ENCODE measurements around the gene COL4A2. TPM values are rescaled to one million over a fixed set of nuclear protein-coding genes. Genes with fewer than 3 reads are reported as not detected.

COL4A2 gene
- total RNA-seq, 2 experiments from 2014 or later, result not detected

- ATAC-seq, result no peak
- no peak overlapping the region for H3K27ac Mint-ChIP-seq
- ChIA-PET POLR2A (no interaction called here), CTCF (no interaction called here)
- no peak for TF ChIP-seq CTCF (IDR thresholded peaks at IDR 0.05)
- H3K4me1 Mint-ChIP-seq (ENCODE audit: low read depth), result peaks cover 3% of the 10 kb centered on the region
- H3K27me3 Mint-ChIP-seq, result peaks cover 21% of the 10 kb centered on the region
- H3K9me3 Mint-ChIP-seq, result no peaks in the 10 kb centered on the region
- DNase-seq, result no peak
- H3K4me3 Mint-ChIP-seq, result no peak overlapping the region
- intact Hi-C loops (cut with micrococcal nuclease), result no loop called here
- no peaks in the 10 kb centered on the region for H3K36me3 Mint-ChIP-seq (ENCODE audit: low read depth)
Measured at GRCh38 chr13:110458017-110458416, 150.9 kb downstream of the COL4A2 start.

GRCh38 chr13:110458594-110459365 is 151.7 kb downstream of the COL4A2 start:
- Mint-ChIP-seq H3K4me3 (no peak overlapping the region), H3K27me3 (peaks cover 21% of the 10 kb centered on the region), H3K9me3 (no peaks in the 10 kb centered on the region), H3K4me1 (ENCODE audit: low read depth) (peaks cover 3% of the 10 kb centered on the region), H3K27ac (no peak overlapping the region), H3K36me3 (ENCODE audit: low read depth) (no peaks in the 10 kb centered on the region)
- intact Hi-C loops (cut with micrococcal nuclease), result no loop called here
- ChIA-PET CTCF (interaction anchor here (0.9 kb wide), 1 partner anchor 14 kb away, joined by 3 read pairs; no protein-coding TSS in a partner anchor), POLR2A (no interaction called here)
- DNase-seq (no peak), ATAC-seq (no peak)
- no peak for TF ChIP-seq CTCF (IDR thresholded peaks at IDR 0.05)

- Mint-ChIP-seq H3K9me3 (no peaks in the 10 kb centered on the region), H3K4me1 (ENCODE audit: low read depth) (no peaks in the 10 kb centered on the region), H3K36me3 (ENCODE audit: low read depth) (no peaks in the 10 kb centered on the region), H3K4me3 (no peak overlapping the region), H3K27me3 (peaks cover 10% of the 10 kb centered on the region), H3K27ac (no peak overlapping the region)
- DNase-seq (no peak), ATAC-seq (no peak)
- POLR2A ChIA-PET, result interaction anchor here (1.0 kb wide), 1 partner anchor 156 kb away, joined by 3 read pairs; no protein-coding TSS in a partner anchor
- intact Hi-C loops (cut with micrococcal nuclease), result no loop called here
- no peak for TF ChIP-seq CTCF (IDR thresholded peaks at IDR 0.05)
- CTCF ChIA-PET, result interaction anchor here (2.3 kb wide), 1 partner anchor 35 kb away, joined by 4 read pairs; no protein-coding TSS in a partner anchor
Measured at GRCh38 chr13:110462091-110462490, 155.0 kb downstream of the COL4A2 start.

- Mint-ChIP-seq H3K4me3 (no peak overlapping the region), H3K4me1 (ENCODE audit: low read depth) (no peaks in the 10 kb centered on the region)
Measured at GRCh38 chr13:110463156-110463555, 156.1 kb downstream of the COL4A2 start.

More at GRCh38 chr13:110463156-110463555, 156.1 kb downstream of the COL4A2 start:
- Mint-ChIP-seq H3K27me3 (peaks cover 4% of the 10 kb centered on the region), H3K27ac (no peak overlapping the region), H3K36me3 (ENCODE audit: low read depth) (no peaks in the 10 kb centered on the region), H3K9me3 (no peaks in the 10 kb centered on the region)
- TF ChIP-seq CTCF (IDR thresholded peaks at IDR 0.05), result no peak
- DNase-seq (no peak), ATAC-seq (no peak)
- intact Hi-C loops (cut with micrococcal nuclease), result no loop called here
- POLR2A ChIA-PET, result interaction anchor here (0.6 to 0.9 kb wide), 2 partner anchors 27 to 86 kb away, joined by 3 read pairs; no protein-coding TSS in a partner anchor
- CTCF ChIA-PET, result interaction anchor here (1.1 kb wide), 1 partner anchor 9 kb away, joined by 4 read pairs; no protein-coding TSS in a partner anchor
